Measurements from ENCODE around the gene GLI1. TPM values are rescaled to one million over a fixed set of nuclear protein-coding genes. Genes with fewer than 3 reads are reported as not detected.

The GLI1 gene
- total RNA-seq, 1 donor from 2014 or later = 0.96 TPM

- H3K9me3 Mint-ChIP-seq = no peaks in the 10 kb centered on the region
- intact Hi-C loops (cut with micrococcal nuclease) = loop anchor here (1.0 to 5.0 kb wide), 8 partner anchors 27 to 833 kb away; partner anchors contain the start of genes ARHGAP9, CDK4, CTDSP2 and DCTN2
- DNase-seq = peak; percentile 100
These were observed 60.7 kb downstream of the GLI1 start, which contains the start of gene DDIT3 for GRCh38 chr12:57520053-57520818. DDIT3 (minus strand) TSS chr12:57520514; CDS start chr12:57517406, 3,108 bp downstream.

GRCh38 chr12:57521525-57522010, 62.0 kb downstream of the GLI1 start:
- no peaks in the 10 kb centered on the region for H3K27me3 Mint-ChIP-seq
- peak; percentile 80 for DNase-seq
- H3K9me3 Mint-ChIP-seq = no peaks in the 10 kb centered on the region
- H3K36me3 Mint-ChIP-seq (ENCODE audit: low read depth) = peaks cover 50% of the 10 kb centered on the region
- peak overlapping the region; percentile 97 for H3K4me3 Mint-ChIP-seq
- H3K27ac Mint-ChIP-seq = peak overlapping the region; percentile 100
- intact Hi-C loops (cut with micrococcal nuclease) = loop anchor here (1.0 to 5.0 kb wide), 5 partner anchors 59 to 834 kb away; partner anchors contain the start of genes CTDSP2, OS9, PIP4K2C and PTGES3
- peaks cover 56% of the 10 kb centered on the region for H3K4me1 Mint-ChIP-seq

More at GRCh38 chr12:57520053-57520818, 60.7 kb downstream of the GLI1 start, which contains the start of gene DDIT3:
- peak within 1 kb of the TSS; percentile 97 for H3K4me3 Mint-ChIP-seq
- peaks cover 56% of the 10 kb centered on the region for H3K4me1 Mint-ChIP-seq
- peak within 1 kb of the TSS; percentile 100 for H3K27ac Mint-ChIP-seq
- no peaks in the 10 kb centered on the region for H3K27me3 Mint-ChIP-seq
- H3K36me3 Mint-ChIP-seq (ENCODE audit: low read depth) = peaks cover 61% of the 10 kb centered on the region

Other genes with a start within 250 kb of the GLI1 start
- gene NXPH4, start 243.0 kb upstream of the GLI1 start, total RNA-seq = 0.47 and 0.73 TPM in 2 replicates
- gene SHMT2, start 230.1 kb upstream of the GLI1 start, total RNA-seq = 297 and 310 TPM in 2 replicates
- 4.9 and 5.5 TPM in 2 replicates for gene STAC3, start 208.6 kb upstream of the GLI1 start, total RNA-seq
- gene R3HDM2, start 28.7 kb upstream of the GLI1 start, total RNA-seq = 42.7 and 45.8 TPM in 2 replicates
- gene INHBC, start 25.0 kb upstream of the GLI1 start, total RNA-seq = 0.12 TPM in 1 of 2 replicates, not detected in the other
- 0.07 TPM in 1 of 2 replicates, not detected in the other for gene INHBE, start 4.5 kb upstream of the GLI1 start, total RNA-seq
- 102 and 103 TPM in 2 replicates for gene ARHGAP9, start 20.1 kb downstream of the GLI1 start, total RNA-seq
- gene MARS1, start 28.3 kb downstream of the GLI1 start, total RNA-seq = 307 and 316 TPM in 2 replicates
- 15.3 and 16.7 TPM in 2 replicates for gene DDIT3, start 60.7 kb downstream of the GLI1 start, total RNA-seq
- 67.5 and 67.8 TPM in 2 replicates for gene MBD6, start 63.0 kb downstream of the GLI1 start, total RNA-seq
- 78.9 and 80.9 TPM in 2 replicates for gene DCTN2, start 87.4 kb downstream of the GLI1 start, total RNA-seq
- gene KIF5A, start 90.3 kb downstream of the GLI1 start, total RNA-seq = 1.8 and 2.4 TPM in 2 replicates
- gene PIP4K2C, start 131.4 kb downstream of the GLI1 start, total RNA-seq = 21.5 and 23.0 TPM in 2 replicates
- 15.9 and 18.3 TPM in 2 replicates for gene DTX3, start 145.0 kb downstream of the GLI1 start, total RNA-seq
- 1.6 and 1.7 TPM in 2 replicates for gene ARHGEF25, start 151.7 kb downstream of the GLI1 start, total RNA-seq
- 4.6 and 5.7 TPM in 2 replicates for gene B4GALNT1, start 173.4 kb downstream of the GLI1 start, total RNA-seq
- 84.3 and 92.6 TPM in 2 replicates for gene OS9, start 234.3 kb downstream of the GLI1 start, total RNA-seq

Data from activated CD4-positive, alpha-beta T cell treated with anti-CD3 and anti-CD28 coated beads, Interleukin-2, amount 10 ng/mL, durations not matched to agents 24 days and 14 days (primary cell).